ENCODE results near the gene MTR.

Gene MTR

DNA sequence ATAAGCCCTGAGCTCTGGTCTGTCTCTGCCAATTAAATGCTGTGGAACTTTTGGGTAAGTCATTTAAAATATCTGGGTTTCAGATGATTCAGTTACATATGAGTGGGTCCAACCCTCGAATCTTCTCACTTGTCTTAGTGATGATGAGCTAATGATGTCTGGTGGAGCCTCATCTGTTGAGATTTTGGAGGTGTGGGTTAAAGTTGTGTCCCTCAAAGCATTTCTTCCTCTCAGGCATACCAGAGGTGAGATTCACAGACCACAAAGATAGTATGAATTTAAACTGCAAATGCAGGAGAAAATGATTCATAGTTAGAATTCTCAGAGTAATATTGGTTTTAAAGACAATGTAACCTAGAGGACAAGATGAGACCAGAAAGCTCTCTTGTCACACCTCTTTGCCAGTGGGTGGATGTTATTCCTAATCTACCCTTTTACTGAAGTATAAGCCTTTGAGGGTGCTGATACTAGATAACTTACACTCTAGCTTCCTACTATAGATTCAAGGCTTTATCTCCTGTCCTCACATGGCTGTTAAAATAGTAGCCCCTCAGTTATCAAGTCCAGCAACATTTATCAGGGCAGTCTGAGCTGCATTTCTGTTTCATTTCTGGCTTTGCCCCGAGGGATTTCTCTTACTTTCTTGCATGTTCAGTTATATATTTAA is 118.4 kb downstream of the MTR start:
- DNase-seq = no peak

GRCh38 chr1:236914375-236914774 is 119.3 kb downstream of the MTR start:
- no peak for DNase-seq

- no peak for DNase-seq
Measured at GRCh38 chr1:236916131-236916800, 121.2 kb downstream of the MTR start.

DNA sequence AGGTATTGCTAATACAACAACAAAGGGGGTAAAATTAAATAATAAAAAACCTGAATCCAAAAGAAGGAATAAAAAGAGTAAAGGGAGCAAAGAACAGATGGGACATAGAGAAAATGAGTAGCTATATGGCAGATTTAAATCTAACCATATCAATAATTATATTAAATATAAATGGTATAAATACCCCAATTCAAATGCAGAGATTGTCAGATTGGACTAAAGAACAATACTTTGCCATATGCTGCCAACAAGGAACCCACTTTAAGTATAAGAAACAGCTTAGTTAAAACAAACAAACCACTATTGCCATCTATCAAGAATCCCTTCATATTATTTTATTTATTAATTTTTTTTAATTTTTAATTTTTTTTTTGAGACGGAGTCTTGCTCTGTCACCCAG is 122.4 kb downstream of the MTR start:
- DNase-seq = no peak

DNA sequence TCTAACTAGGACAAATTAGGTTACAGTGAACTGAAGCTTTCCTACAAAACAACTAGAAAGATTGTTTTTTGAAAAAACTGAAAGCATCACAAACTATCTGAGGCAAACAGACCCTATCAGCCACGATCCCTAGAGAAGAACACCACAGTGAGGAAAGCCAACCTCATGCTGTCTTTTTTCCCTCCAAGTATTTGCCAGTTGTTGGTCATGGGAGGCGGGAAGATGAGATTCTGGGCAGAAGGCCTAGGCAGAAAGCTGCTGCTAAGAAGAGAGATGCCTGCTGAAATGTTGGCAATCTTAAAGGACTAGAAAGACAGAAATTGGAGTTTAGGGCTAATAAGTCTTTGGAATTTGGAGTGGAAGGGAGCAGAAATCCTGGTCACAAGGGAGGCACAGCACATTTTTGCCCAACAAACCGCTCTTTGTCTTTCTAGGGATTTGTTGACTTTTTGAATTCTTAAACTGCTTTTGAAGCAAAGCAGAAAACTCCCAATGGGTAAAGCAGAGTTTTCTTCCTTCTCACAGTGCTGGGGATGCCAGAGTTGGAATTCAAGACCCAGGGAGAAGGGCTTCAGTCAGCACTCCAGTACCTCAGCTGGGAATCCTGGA is 125.3 kb downstream of the MTR start:
- no peak for DNase-seq

DNA sequence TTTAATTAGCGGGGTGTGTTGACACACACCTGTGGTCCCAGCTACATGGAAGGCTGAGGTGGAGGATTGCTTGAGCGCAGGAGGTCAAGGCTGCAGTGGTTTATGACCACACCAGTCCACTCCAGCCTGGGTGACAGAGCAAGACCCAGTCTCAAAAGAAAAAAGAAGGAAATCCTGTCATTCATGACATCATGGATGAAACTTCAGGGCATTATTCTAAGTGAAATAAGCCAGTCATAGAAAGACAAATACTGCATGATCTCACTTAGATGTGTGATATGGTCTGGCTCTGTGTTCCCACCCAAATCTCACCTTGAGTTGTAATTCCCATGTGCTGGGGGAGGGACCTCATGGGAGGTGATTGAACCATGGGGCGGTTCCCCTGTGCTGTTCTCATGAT is 126.5 kb downstream of the MTR start:
- DNase-seq = no peak

GRCh38 chr1:236922190-236922589 is 127.1 kb downstream of the MTR start:
- no peak for DNase-seq

GRCh38 chr1:236925386-236925785 is 130.3 kb downstream of the MTR start:
- no peak for DNase-seq

DNA sequence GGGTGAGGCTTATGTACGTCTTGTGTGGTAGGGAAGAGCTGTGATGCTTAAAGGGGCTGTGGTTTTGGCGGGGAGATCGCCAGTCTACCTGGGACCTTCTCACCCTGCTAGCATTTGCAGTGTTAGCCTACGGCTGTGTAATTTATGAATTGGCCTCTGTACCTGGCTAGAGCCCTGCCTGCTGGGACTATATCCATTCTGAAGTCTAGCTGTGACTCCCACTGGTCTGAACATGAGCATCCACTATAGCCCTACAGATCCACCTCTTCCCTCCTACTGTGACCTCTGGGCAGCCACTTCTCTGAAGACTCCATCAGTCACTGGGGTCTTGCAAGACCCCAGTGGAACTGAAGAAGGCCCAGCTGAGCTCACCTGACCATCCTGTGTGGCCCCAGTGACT is 135.4 kb downstream of the MTR start:
- no peak for DNase-seq

DNA sequence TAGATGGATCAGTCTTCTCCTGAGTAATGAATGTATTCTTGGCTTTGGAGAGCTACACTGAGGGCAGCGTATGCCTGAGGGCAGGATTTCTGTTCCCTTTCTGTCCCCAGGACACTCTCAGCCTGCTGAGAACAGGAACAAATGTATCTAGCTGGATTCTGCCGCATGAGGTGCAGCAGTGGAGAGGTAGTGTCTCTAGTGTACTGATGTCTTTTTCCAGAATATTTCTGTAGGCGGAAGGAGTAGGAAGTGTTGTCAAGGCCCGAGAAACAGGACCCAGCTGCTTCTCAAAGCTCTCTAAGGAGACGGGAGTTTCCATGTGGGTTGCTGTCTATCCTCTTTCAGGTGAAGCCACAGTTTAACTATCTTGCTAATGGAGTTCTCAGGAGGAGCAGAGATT is 143.7 kb downstream of the MTR start:
- no peak for DNase-seq

DNA sequence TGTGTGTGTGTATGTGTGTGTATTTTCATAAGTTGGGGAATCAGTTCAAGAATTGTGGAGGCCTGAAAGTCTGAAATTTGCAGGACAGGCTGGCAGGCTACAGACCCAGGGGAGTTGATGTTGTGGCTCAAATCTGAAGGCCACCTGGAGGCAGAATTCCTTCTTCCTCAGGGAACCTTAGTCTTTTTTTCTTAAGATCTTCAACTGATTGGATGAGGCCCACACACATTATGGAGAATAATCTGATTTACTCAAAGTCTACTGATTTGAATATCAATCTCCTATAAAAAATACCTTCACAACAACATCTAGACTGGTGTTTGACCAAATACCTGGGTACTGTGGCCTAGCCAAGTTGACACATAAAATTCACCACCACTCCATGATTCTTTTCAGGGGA is 147.3 kb downstream of the MTR start:
- DNase-seq = no peak

DNA sequence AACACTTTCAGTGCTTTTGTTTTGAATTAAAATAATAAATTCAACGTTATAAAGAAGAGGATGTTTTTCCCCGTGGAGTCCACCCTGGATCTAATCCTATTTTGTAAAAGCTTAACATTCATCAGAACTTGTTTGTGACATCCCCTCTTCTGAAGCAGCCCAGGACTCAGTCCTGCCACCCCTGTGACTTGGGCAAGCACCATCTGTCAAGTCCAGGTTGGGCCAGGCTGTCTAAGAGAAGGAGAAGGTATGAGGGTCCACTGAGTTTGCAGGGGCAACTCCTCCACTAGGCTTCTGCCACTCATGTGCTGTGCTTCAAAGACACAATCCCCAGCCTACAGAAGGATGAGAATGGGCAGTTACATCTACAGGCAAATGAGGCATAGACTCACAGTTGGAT is 149.5 kb downstream of the MTR start:
- no peak for DNase-seq

- DNase-seq = no peak
Measured at GRCh38 chr1:236945002-236945401, 149.9 kb downstream of the MTR start.

GRCh38 chr1:236947794-236948193 is 152.7 kb downstream of the MTR start:
- no peak for DNase-seq

- no peak for DNase-seq
Measured at GRCh38 chr1:236948381-236948780, 153.3 kb downstream of the MTR start.

GRCh38 chr1:236948996-236949395 is 153.9 kb downstream of the MTR start:
- no peak for DNase-seq

DNA sequence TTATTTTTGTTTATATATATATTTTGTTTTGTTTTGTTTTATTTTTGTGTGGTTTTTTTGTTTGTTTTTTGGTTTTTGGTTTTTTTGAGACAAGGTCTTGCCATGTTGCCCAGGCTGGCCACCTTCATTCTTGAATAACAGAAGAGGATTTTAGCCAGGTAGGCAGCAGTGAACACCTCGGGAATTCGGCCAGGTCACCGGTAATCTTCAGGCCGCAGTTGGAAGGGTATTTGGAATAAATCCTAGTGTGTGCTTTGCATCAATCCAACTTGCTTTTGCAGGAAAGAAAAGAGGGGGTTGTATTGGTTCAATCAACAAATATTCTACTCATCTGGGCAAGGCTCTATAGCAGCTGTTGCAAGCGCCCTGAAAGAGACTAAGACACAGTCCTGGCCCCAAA is 155.3 kb downstream of the MTR start:
- no peak for DNase-seq

DNA sequence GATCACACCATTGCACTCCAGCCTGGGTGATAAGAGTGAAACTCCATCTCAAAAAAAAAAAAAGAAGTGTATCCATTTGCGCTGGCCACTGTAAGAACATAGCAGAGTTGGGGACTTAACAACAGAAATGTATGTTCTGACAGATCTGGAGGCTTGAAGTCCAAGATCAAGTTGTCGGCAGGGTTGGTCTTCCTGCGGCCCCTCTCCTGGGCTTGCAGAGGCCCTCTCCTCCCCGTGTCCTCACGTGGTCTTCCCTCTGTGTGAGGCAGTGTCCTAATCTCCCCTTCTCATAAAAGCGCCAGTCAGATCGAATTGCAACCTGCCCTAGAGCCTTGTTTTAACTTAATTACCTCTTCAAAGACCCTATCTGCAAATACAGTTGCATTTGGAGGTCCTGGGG is 156.6 kb downstream of the MTR start:
- DNase-seq = no peak

DNA sequence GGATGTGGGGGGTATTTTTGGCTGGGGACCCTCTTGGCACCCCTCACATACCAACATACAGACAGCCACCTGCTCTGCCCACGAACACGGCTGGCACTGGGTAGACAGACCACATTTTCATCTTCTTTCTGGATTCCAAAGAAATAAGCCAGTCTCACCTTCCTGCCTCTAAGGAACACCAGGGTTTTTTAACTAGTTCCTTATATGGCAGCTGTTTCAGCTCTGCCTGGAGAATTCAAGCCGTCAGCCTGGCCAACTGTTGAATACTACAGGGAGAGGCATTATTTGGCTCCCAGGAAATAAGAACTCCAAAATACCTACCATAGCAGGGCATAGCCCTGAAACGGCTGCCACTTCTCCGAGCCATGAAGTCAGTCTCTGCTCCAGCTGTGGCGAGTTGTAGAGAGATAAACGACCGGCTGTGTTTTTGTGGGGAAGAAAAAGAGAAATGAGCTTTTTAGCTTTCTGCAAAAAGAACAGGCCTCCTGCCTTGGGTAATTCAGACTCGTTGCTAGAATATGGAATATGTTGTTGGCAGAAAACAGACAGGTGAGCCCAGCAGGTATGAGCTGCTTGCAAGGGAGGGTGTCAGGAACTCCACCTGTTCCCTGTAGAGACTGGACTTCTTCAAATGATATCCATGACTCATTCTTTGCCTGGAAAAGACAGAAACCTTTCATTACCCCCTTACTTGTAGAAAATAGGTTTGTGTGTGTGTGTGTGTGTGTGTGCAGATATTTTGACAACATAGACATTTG is 157.3 kb downstream of the MTR start:
- DNase-seq = no peak

DNA sequence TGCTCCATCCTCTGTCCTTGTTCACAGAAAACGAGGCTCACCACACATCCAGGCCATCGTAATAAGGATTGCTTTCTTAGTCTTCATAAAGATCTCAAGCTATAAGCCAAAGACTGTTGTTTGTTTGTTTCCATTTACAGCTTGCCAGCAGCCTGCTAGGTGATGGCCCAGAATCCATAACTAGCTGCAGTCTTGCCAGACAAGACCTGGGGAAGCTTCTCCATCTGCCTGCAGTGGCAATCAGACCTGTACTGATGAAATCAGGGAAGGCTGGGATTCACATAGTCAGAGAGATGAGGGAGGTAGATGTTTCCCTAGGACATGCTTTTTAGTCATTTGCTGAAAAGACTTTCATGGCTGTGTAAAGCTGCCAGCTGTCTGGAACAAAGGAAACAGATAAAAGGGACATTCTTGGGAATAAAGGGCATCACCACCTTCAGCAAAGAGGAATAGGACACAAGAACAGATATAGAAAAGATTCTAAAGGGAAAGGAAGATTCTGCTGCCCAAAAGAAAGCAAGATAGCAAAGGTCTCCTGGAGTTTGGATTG is 158.1 kb downstream of the MTR start:
- no peak for DNase-seq

Data from SIG-M5 (cell line).